Central memory CD4-positive, alpha-beta T cell (primary cell): ENCODE measurements around the gene PTGER1.

ENCODE experiments used
- DNase-seq: peaks from one replicate; pipeline ENCODE4 v3.0.0; 2022

PTGER1 gene

GRCh38 chr19:14502334-14503092, 27.4 kb upstream of the PTGER1 start:
- DNase-seq = no peak

GRCh38 chr19:14497228-14497921, 22.2 kb upstream of the PTGER1 start:
- no peak for DNase-seq

GRCh38 chr19:14496834-14497227, 21.7 kb upstream of the PTGER1 start:
- DNase-seq = no peak

GRCh38 chr19:14496029-14496833, 21.1 kb upstream of the PTGER1 start, which contains the start of gene GIPC1:
GIPC1 (minus strand) TSS chr19:14496127; CDS start chr19:14482976, 13,151 bp downstream.
- peak; percentile 81 for DNase-seq

GRCh38 chr19:14495672-14496028, 20.5 kb upstream of the PTGER1 start:
- DNase-seq = no peak

GRCh38 chr19:14494910-14495671, 19.9 kb upstream of the PTGER1 start:
- no peak for DNase-seq

- no peak for DNase-seq
These were observed 19.3 kb upstream of the PTGER1 start for GRCh38 chr19:14494411-14494810.

- no peak for DNase-seq
These were observed 17.7 kb upstream of the PTGER1 start for GRCh38 chr19:14492756-14493337.

- DNase-seq = no peak
These were observed 12.4 kb upstream of the PTGER1 start for GRCh38 chr19:14487370-14488125.

GRCh38 chr19:14482172-14482941, 7.2 kb upstream of the PTGER1 start:
- no peak for DNase-seq

- no peak for DNase-seq
These were observed 5.5 kb upstream of the PTGER1 start for GRCh38 chr19:14480700-14481079.

GRCh38 chr19:14479975-14480699, 5.0 kb upstream of the PTGER1 start:
- DNase-seq = peak; percentile 57

GRCh38 chr19:14479309-14479974, 4.3 kb upstream of the PTGER1 start:
- no peak for DNase-seq

GRCh38 chr19:14478113-14478545, 3.0 kb upstream of the PTGER1 start:
- no peak for DNase-seq

GRCh38 chr19:14477418-14478112, 2.4 kb upstream of the PTGER1 start:
- DNase-seq = no peak

- peak; percentile 40 for DNase-seq
These were observed 1.7 kb upstream of the PTGER1 start for GRCh38 chr19:14476673-14477401.

GRCh38 chr19:14476327-14476672, 1.1 kb upstream of the PTGER1 start:
- DNase-seq = no peak

GRCh38 chr19:14474827-14475226, 327 bp downstream of the PTGER1 start:
- DNase-seq = no peak
